ENCODE results near the gene OCA2.

- no peak for TF ChIP-seq CTCF (optimal IDR thresholded peaks at IDR 0.05 in 1 of 3, IDR thresholded peaks at IDR 0.05 in 1 of 3, conservative IDR thresholded peaks at IDR 0.05 in 1 of 3; ENCODE audit: extremely low read depth in 1 of 3, insufficient read depth in 2 of 3, low read length in 3 of 3)
- no peak for TF ChIP-seq EZH2 (IDR thresholded peaks at IDR 0.05; ENCODE audit: low read length)
Measured at GRCh38 chr15:27956285-27956684, 142.8 kb downstream of the OCA2 start.
